Lung (tissue), 12 donors: ENCODE results near the gene SLCO3A1. TPM values are rescaled to one million over a fixed set of nuclear protein-coding genes. Genes with fewer than 3 reads are reported as not detected.

Source experiments
- ATAC-seq: fragments of 200-7000 bp; cut with Tn5 transposase; one replicate; pipeline ENCODE4 v1.9.1; 2020; ENCODE audit warnings: moderate number of reproducible peaks; ENCODE audit not compliant: insufficient read depth, low FRiP score
- DNase-seq, 3 donors: peaks; one replicate each; pipeline ENCODE4 v3.0.0-alpha.2; 2013 to 2017
- H3K27ac ChIP-seq, 2 donors: one replicate each; pipeline ENCODE4 v1.5.1; 2013; ENCODE audit warnings: mild to moderate bottlenecking in 2 of 2, moderate library complexity in 2 of 2, control low read depth in 1 of 2, inconsistent platforms in 1 of 2, low read depth in 1 of 2, low read length in 1 of 2
- H3K27me3 ChIP-seq, 3 donors: one replicate each; pipeline ENCODE4 v1.5.1; 2013; ENCODE audit warnings: low read length in 2 of 3; ENCODE audit not compliant: control insufficient read depth in 3 of 3, insufficient read depth in 3 of 3
- H3K36me3 ChIP-seq, 4 donors: one replicate each; pipeline ENCODE4 v1.5.1; 2013; ENCODE audit warnings: low read length in 4 of 4, mild to moderate bottlenecking in 1 of 4, moderate library complexity in 1 of 4; ENCODE audit not compliant: control insufficient read depth in 4 of 4, insufficient read depth in 4 of 4
- H3K4me1 ChIP-seq, 5 donors: one replicate each; pipeline ENCODE4 v1.5.1; 2013; ENCODE audit warnings: low read length in 5 of 5, mild to moderate bottlenecking in 2 of 5, moderate library complexity in 1 of 5; ENCODE audit not compliant: control insufficient read depth in 5 of 5, insufficient read depth in 5 of 5
- H3K4me3 ChIP-seq: one replicate; pipeline ENCODE4 v1.5.1; 2013; ENCODE audit warnings: mild to moderate bottlenecking, control low read depth, moderate library complexity
- H3K9ac ChIP-seq, 2 donors: one replicate each; pipeline ENCODE4 v1.5.1; 2013; ENCODE audit warnings: low read length in 2 of 2, control low read depth in 1 of 2; ENCODE audit not compliant: insufficient read depth in 1 of 2
- H3K9me3 ChIP-seq, 4 donors: one replicate each; pipeline ENCODE4 v1.5.1; 2013; ENCODE audit warnings: low read length in 3 of 4, mild to moderate bottlenecking in 1 of 4, moderate library complexity in 1 of 4; ENCODE audit not compliant: control insufficient read depth in 4 of 4, insufficient read depth in 3 of 4
- WGBS, 2 donors: extraction: QIAGEN DNeasy Blood & Tissue Kit; methylation state at CpG; one replicate each; pipeline ENCODE4 v1.1.7; 2013; 5-methylcytosine and 5-hydroxymethylcytosine counted together
- polyA plus RNA-seq, 2 donors: library from polyadenylated mRNA; stranded (reverse); fragments of 200-250 nt; gene quantifications; one replicate each; pipeline ENCODE4 v1.2.1, GENCODE V29; 2013
- total RNA-seq, 2 donors: library from RNA; depleted of rRNA in 1 of 2; stranded (reverse); fragments of >200 nt in 1 of 2; gene quantifications; one replicate each; pipeline ENCODE4 v1.2.1, GENCODE V29; 2014 to 2021
- TF ChIP-seq, protein P1 (sequence below): IDR thresholded peaks from 2 replicates; pipeline ENCODE4 v1.5.1; 2012; ENCODE audit warnings: mild to moderate bottlenecking; ENCODE audit errors: control extremely low read depth, extremely low read depth
- donor health status: control.
- donor health status: control.
- donor health status: Bipolar disorder and iron deficiency.
- donor health status: healthy.
- donor health status: DM: yes; HTN: yes; CAD: no.

Gene SLCO3A1
- total and polyA plus RNA-seq, 4 donors, result 20.5 to 56.3 (median 33.5) TPM

DNA sequence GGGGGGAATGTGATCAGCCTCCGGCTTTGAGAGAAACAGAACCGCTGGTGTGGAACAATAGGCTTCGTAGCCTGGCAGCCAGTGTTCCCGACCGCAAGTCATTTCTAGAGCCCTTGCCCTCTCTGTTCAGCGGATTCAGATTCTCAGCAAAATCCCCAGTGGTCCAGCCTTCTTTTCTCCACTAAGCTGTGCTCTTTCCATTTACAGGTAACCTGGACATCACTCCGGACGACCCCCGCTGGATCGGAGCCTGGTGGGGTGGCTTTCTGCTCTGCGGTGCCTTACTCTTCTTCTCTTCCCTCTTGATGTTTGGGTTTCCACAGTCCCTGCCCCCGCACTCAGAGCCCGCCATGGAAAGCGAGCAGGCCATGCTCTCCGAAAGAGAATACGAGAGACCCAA, 250.6 kb downstream of the SLCO3A1 start:
- no peak for DNase-seq
- TF ChIP-seq, protein P1, sequence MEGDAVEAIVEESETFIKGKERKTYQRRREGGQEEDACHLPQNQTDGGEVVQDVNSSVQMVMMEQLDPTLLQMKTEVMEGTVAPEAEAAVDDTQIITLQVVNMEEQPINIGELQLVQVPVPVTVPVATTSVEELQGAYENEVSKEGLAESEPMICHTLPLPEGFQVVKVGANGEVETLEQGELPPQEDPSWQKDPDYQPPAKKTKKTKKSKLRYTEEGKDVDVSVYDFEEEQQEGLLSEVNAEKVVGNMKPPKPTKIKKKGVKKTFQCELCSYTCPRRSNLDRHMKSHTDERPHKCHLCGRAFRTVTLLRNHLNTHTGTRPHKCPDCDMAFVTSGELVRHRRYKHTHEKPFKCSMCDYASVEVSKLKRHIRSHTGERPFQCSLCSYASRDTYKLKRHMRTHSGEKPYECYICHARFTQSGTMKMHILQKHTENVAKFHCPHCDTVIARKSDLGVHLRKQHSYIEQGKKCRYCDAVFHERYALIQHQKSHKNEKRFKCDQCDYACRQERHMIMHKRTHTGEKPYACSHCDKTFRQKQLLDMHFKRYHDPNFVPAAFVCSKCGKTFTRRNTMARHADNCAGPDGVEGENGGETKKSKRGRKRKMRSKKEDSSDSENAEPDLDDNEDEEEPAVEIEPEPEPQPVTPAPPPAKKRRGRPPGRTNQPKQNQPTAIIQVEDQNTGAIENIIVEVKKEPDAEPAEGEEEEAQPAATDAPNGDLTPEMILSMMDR, result no peak
- no peak for ATAC-seq
- Histone ChIP-seq H3K4me3 (no peak overlapping the region), H3K9ac (no peak overlapping the region), H3K9me3 (no peaks in the 10 kb centered on the region), H3K36me3 (peaks cover 0 to 11% (median 2%) of the 10 kb centered on the region in 4 donors), H3K27ac (no peak overlapping the region), H3K4me1 (peaks cover 0 to 26% (median 4%) of the 10 kb centered on the region in 5 donors), H3K27me3 (peaks cover 0 to 2% (median 0%) of the 10 kb centered on the region in 3 donors)
- WGBS, 2 donors, result 96 to 98% methylated on average over 15 to 16 of the region's 16 CpGs

DNA sequence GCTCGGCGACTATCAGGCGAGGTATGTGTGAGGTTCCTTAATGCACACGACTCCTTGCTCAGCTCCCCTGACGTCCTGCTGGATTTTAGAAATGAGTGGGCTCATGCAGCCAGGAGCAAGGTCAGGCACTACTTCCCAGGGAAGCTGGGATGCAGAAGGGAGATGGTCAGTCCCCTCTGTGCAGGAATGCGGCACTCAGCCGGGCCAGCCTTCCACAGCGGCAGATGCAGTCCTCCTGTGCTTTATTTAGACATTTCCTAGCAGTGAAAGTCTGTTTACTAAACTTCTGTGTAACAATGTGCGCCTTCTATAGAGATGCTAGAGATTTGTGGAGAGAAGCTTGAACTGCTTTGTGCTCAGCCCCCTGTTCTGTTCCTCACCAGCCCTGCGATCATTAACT, 252.1 kb downstream of the SLCO3A1 start:
- Histone ChIP-seq H3K4me1 (peaks cover under 1 to 35% (median 4%) of the 10 kb centered on the region in 5 donors), H3K4me3 (no peak overlapping the region), H3K27ac (no peak overlapping the region), H3K9ac (no peak overlapping the region), H3K9me3 (no peaks in the 10 kb centered on the region), H3K27me3 (peaks cover 0 to 2% (median 0%) of the 10 kb centered on the region in 3 donors), H3K36me3 (peaks cover 0 to 11% (median 2%) of the 10 kb centered on the region in 4 donors)
- WGBS, 2 donors, result 83 to 86% methylated on average over 10 of the region's 10 CpGs
- TF ChIP-seq, protein P1, result no peak
- ATAC-seq, result no peak
- no peak for DNase-seq

DNA sequence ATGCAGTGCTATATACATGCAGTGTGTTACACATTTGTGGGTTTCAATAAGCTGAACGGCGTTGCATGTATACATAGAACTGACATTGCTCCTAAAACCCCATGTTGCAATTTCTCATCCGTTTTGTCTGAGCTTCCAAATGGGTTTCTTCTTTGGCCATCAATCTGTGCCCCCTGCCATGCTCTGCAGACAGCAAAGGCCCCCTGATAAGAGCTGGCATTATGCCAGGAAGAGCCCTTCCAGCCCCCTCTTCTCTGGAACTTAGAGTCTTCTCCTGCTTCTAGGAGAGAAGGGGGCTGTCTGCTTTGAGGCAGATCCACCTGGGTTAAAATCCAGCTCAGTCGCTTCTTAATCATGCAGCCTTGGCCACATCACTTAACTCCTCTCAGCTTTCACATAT, 254.0 kb downstream of the SLCO3A1 start:
- H3K4me1 ChIP-seq, result peaks cover 3 to 51% (median 12%) of the 10 kb centered on the region in 5 donors
- WGBS, 2 donors, result 86 to 87% methylated on average over 4 of the region's 4 CpGs
- no peak for ATAC-seq
- TF ChIP-seq, protein P1, result no peak
- peaks cover 0 to 14% (median 2%) of the 10 kb centered on the region in 4 donors for H3K36me3 ChIP-seq
- no peak overlapping the region for H3K4me3 ChIP-seq
- DNase-seq, result peak in 2 of 3 donors; percentile 28 to 39
- H3K9ac ChIP-seq, result no peak overlapping the region
- peaks cover 0 to 2% (median 0%) of the 10 kb centered on the region in 3 donors for H3K27me3 ChIP-seq
- H3K27ac ChIP-seq, result no peak overlapping the region
- H3K9me3 ChIP-seq, result no peaks in the 10 kb centered on the region
